ENCODE measurements around the gene KIF11. TPM values are rescaled to one million over a fixed set of nuclear protein-coding genes. Genes with fewer than 3 reads are reported as not detected.
"Not testable (repeated sequence)": the region's sequence is repeated elsewhere in the genome, so short reads cannot be mapped to it uniquely, and the experiment has no call there.

Gene KIF11
- total RNA-seq: 0.29 TPM
- long read RNA-seq: 0 reads

DNA sequence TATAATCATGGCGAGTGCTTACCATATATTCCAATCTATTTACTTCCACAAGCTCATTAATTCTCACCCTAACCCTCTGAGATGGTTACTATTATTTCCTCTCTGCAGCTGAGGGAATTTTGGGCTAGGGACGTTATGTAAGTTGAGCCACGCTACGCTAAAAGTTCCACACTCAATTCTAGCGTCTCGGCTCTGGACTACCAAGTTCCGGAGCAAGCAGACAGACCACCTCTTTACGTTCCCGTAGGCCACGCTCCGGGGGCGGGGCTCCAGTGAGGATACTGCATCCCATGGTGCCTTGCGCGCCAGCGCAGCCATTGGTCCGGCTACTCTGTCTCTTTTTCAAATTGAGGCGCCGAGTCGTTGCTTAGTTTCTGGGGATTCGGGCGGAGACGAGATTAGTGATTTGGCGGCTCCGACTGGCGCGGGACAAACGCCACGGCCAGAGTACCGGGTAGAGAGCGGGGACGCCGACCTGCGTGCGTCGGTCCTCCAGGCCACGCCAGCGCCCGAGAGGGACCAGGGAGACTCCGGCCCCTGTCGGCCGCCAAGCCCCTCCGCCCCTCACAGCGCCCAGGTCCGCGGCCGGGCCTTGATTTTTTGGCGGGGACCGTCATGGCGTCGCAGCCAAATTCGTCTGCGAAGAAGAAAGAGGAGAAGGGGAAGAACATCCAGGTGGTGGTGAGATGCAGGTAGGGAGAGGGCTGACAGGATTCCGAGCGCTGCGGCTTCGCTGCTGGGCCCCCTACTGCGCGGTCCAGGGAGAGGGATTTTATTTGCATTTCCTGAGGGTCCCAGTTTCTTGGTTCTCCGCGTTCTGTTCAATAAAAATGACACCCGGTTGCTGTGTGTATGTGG lies at the start of gene KIF11:
TSS of gene KIF11 (plus strand) at position 370 of the 858 bp plus-strand sequence. CDS start at position 616, 246 bp downstream.
- peak; percentile 98 for DNase-seq (ENCODE audit: low spot score)

GRCh38 chr10:92544296-92544695 lies 48.6 kb upstream of the KIF11 start:
- no peak for DNase-seq (ENCODE audit: low spot score)

GRCh38 chr10:92545556-92545955 lies 47.4 kb upstream of the KIF11 start:
- no peak for DNase-seq (ENCODE audit: low spot score)

GRCh38 chr10:92547676-92548075 lies 45.3 kb upstream of the KIF11 start:
- no peak for DNase-seq (ENCODE audit: low spot score)

DNA sequence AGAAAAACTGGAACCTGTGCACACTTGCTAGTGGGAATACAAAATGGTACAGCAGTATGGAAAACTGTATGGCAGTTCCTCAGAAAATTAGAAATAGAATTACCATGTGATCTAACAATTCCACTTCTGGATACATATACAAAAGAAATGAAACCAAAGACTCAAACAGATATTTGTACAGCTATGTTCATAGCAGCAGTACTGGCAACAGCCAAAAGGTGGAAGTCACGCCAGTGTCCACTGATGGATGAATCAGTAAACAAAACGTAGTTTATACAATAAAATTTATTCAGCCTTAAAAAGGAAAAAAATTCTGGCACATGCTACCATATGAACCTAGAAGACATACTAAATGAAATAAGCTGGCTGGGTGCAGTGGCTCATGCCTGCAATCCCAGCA lies 42.0 kb upstream of the KIF11 start:
- no peak for DNase-seq (ENCODE audit: low spot score)

DNA sequence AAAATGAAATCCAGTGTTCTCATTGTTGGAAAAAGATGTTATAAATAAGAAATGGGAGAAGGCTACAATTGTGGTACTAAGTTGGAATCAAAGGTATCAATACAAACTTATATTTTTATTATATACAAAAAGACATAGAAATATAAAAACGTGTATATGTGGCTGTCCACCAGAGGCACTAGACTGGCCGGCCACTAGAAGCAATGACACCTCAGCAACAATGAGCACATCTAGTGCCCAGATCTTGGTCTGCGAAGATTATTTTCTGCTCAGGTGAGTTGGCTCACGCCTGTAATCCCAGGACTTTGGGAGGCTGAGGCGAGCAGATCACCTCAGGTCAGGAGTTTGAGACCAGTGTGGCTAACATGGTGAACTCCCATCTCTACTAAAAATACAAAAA lies 40.6 kb upstream of the KIF11 start:
- no peak for DNase-seq (ENCODE audit: low spot score)

DNA sequence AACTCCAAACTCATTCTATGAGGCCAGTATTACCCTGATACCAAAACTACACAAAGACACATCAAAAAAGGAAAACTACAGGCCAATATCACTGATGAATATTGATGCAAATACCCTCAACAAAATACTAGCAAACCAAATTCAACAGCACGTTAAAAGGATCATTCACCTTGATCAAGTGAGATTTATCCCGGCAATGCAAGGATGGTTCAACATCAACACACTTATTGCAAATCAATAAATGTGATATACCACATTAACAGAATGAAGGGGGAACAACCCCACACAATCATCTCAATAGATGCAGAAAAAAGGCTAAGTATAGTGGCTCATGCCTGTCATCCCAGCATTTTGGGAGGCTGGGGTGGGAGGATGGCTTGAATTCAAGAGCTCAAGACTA lies 39.0 kb upstream of the KIF11 start:
- no peak for DNase-seq (ENCODE audit: low spot score)

DNA sequence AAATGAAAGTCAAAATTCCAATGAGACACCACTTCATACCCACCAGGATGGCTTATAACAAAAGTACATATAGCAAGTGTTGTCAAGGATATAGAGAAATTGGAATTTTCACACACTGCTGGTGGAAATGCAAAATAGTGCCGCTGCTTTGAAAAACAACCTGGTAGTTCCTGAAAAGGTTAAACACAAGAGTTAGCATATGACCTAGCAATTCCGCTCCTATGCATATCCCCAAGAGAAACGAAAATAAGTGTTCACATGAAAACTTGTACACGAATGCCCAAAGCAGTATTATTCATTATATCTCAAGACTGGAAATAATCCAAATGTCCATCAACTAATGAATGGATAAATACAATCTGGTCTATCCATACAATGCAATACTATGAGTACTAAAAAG lies 33.9 kb upstream of the KIF11 start:
- DNase-seq (ENCODE audit: low spot score): no peak

GRCh38 chr10:92562424-92562823 lies 30.5 kb upstream of the KIF11 start:
- no peak for DNase-seq (ENCODE audit: low spot score)

- DNase-seq (ENCODE audit: low spot score): no peak
These were observed 24.9 kb upstream of the KIF11 start for GRCh38 chr10:92567952-92568600.

DNA sequence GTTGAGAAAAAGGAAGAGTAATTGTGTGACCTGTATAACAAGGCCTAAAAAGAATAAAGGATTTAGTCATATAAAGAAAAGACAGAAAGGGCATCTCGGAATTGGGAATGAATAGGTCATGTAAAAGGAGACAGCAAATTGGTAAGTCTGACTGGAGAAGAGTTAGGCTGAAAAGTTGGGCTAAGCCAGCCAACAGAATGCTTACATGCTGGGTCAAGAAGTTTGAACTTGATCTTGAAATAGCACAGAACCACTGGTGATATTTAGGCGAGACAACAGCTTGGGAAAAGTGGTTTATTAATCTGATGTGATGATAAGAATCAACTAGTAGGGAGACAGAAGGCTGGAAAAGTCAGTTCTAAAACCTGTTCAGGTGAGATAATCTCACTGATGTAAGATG lies 23.9 kb upstream of the KIF11 start:
- DNase-seq (ENCODE audit: low spot score): no peak

- not testable (repeated sequence) for DNase-seq (ENCODE audit: low spot score)
These were observed 23.3 kb upstream of the KIF11 start for GRCh38 chr10:92569663-92570062.

DNA sequence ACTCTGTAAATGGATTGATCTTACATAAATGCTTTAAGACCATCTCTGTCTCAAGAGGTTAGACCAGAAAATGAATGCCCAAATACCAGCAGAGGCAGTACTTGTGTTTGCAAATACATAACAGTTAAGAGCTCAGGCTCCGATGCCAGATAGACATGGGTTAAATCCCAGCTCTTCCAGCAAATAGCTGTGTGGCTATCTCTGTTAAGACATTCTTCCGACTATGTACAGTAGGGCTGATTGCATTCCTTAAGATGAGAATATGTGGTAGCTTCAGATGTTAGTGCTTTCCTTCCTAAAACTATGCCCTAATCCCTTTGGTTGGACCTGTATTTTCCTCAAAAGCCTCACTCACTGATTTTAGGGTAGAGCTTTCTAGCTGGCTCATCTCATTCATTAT lies 21.3 kb upstream of the KIF11 start:
- no peak for DNase-seq (ENCODE audit: low spot score)

DNA sequence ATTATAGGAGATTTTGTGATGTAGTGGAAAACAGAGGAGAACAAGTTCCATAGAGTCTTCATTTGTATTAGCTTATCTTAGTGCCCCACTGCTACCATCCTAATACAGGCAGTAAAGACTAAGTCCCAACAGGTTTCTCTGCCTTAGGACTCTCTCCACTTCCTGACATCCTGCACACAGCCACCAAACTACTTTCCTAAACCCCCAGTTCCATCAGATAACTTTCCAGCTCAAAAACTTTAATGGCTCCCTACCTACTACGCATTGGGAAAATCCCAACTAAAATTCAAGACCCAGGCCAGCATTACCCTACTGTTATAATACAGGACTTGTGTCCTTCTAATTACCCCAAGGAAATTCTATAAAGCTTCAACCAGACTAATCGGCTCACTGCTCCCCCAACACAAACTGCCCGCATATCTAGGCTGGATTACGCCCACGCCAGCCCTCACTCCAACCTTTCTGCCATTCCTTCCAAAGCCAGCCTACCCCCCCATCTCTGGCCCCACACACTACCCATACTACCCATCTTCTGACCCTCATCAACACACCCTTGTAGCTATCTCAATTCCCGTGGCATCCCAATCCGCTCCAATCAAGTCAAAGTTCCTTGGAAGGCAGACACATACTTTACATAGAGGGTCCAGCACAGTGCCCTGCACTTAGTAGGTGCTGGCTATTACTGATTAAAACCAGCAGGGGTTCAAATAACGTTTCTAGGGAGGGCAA lies 20.4 kb upstream of the KIF11 start:
- no peak for DNase-seq (ENCODE audit: low spot score)

DNA sequence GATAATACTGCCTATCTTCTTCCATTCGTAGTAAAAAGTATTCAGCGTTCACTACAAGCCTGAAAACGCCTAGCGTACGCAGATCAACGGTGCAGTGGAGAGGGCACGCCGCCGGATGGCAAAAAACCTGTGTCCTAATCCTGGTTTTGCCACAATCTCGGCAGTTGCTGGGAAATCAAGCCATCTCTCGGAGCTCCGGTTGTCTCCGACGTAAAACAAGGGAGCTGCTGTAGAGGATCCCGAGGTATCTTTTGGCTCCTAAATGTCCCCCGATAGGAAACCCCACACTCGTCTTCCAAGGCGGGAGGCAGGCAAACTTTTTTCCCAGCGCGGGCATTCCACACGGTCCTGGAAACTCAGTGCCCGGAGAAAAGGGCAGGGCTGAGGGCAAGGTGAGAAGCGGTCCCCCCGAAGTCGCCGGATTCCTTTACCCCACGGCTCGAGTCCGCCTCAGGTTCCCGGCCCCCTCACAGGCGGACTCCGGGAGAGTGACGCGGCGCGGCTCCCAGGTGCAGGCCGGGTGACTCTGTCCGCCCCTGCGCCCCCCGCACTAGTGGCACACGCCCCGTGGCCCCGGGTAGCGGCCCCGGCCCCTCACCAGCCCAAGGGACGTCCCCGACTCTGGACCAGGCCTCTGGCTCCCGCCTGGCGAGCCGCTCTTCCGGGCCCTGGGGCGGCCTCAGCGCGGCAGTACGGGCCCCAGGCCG lies 19.7 kb upstream of the KIF11 start:
- no peak for DNase-seq (ENCODE audit: low spot score)

DNA sequence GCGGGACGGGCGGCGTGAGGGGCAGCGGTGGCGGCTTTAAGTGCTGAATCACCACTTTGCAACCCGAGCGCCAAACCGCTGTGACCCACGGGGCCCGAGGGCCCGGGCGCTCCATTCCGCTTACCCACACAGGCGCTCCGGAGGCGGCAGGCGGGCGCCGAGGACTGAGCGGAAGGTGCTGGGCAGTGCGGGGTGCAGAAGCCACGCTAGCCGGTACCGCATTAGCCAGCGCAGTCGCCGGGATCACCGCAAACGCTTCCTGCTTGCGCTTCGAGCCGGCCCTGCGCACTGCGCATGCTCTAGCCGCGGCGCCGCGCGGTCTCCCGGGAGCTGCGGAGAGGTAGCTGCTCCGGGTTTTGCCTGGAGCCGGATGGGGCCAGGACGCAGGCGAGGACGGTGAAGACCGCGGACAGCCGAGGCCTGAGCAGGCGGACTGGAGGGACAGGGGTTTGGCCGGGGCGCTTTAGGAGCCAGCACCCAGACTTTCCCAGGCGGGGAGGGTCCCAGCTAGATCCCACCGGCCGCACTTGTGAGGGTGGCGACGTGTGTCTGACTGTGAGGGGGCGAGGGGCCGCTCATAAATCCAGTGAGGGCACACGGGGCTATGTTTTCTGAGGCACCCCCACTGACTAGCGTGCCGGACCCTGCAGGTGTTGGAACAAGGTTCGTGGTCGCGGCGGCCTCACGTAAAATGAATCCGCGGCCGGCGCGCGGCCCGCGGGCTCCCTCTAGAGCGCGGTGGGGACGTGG lies 19.0 kb upstream of the KIF11 start, which contains the start of gene IDE:
TSS of gene IDE (minus strand) at position 296 of the 750 bp plus-strand sequence. CDS start at position 222, 74 bp downstream.
- DNase-seq (ENCODE audit: low spot score): peak; percentile 97

- no peak for DNase-seq (ENCODE audit: low spot score)
These were observed 18.2 kb upstream of the KIF11 start for GRCh38 chr10:92574548-92575261.

GRCh38 chr10:92575961-92576360 lies 17.0 kb upstream of the KIF11 start:
- no peak for DNase-seq (ENCODE audit: low spot score)

- not testable (repeated sequence) for DNase-seq (ENCODE audit: low spot score)
These were observed 10.6 kb upstream of the KIF11 start for GRCh38 chr10:92582347-92582746.

Measured in mesenteric fat pad (tissue), 1 donor.